ENCODE measurements around the gene PHACTR3. TPM values are rescaled to one million over a fixed set of nuclear protein-coding genes. Genes with fewer than 3 reads are reported as not detected.
"Not testable (repeated sequence)": the region's sequence is repeated elsewhere in the genome, so short reads cannot be mapped to it uniquely, and the experiment has no call there.

The PHACTR3 gene
- total RNA-seq, 3 donors from 2014 or later: 0.11 TPM; not detected in 2

DNA sequence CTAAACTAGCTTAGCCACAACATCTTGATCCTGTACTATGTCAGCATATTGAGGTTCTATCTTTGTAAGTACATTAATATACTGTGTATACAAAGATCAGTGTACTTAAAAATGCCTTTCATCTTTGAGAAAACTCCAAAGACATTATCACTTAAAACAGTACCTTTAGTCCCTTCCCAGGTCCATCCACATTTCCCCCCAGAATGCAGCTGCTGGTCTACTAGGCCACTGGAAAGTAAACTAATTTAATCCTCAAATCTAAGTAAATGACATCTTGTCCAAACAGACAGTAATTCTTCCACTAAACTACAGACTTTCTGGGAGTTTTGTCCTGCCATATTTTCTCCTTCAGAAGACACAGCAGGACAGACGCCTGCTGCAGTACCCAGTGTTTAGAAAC is 260.4 kb downstream of the PHACTR3 start:
- no peaks in the 10 kb centered on the region for H3K27me3 Mint-ChIP-seq (ENCODE audit: low read depth)
- no peaks in the 10 kb centered on the region for H3K9me3 Mint-ChIP-seq
- ATAC-seq (no peak), DNase-seq (no peak)
- H3K4me1 Mint-ChIP-seq (ENCODE audit: low read depth): no peaks in the 10 kb centered on the region
- H3K36me3 Mint-ChIP-seq (ENCODE audit: insufficient read depth): peaks cover 3% of the 10 kb centered on the region
- H3K4me3 Mint-ChIP-seq: no peak overlapping the region

DNA sequence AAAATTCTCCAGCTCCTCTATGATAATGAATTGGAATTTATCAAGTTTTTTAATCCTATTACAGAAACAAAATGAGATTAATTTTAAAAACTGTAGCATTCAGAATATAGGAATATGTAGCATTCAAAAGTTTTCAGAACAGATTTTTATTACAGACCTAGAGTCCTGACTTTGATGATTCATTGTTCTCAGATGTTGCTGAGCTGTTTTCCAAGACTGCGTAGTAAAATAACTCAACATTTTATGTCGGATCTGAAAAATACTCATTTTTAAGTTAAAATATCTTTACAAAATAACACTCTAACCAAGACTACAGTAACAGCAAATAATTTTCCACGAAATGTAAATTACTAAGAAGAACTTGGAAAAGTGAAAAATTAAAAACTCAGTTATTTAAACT is 262.0 kb downstream of the PHACTR3 start:
- Mint-ChIP-seq H3K4me3 (no peak overlapping the region), H3K9me3 (no peaks in the 10 kb centered on the region), H3K36me3 (ENCODE audit: insufficient read depth) (no peaks in the 10 kb centered on the region), H3K27me3 (ENCODE audit: low read depth) (no peaks in the 10 kb centered on the region), H3K4me1 (ENCODE audit: low read depth) (no peaks in the 10 kb centered on the region)
- DNase-seq (no peak), ATAC-seq (no peak)

DNA sequence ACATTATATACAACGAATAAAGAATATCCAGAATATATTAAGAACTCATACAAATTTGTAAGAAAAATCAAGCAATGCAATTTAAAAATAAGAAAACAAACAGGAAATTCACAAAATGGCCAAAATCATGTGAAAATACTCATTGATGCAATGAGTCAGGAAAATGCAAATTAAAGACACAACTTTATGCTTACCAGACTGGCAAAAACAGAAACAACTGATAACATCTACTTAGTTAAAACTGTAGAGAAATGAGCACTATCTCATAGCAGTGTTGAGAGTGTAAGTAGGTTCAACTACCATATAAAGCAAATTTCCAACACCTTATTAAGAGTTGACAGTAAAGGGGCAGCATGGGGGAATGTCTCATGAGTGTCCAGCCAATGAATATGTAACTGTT is 266.8 kb downstream of the PHACTR3 start:
- no peak for DNase-seq
- no peak overlapping the region for H3K4me3 Mint-ChIP-seq

DNA sequence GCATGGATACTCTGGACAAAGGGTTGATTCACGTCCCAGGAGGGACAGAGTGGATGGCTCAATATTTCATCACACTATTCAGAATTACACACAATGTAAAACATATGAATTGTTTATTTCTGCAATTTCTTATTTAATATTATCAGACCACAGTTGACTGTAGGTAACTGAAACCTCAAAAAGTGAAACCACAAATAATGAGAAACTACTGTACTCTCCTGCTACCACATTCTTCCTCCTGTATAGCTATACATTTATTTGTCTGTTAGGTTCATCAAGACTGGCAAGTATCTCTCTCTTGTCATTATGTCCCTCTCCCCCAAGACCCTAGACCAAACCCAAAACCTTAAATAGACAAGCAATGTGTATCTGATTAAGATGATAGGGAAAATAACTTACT is 269.1 kb downstream of the PHACTR3 start:
- Mint-ChIP-seq H3K36me3 (ENCODE audit: insufficient read depth) (peaks cover 3% of the 10 kb centered on the region), H3K4me3 (no peak overlapping the region), H3K9me3 (no peaks in the 10 kb centered on the region), H3K27me3 (ENCODE audit: low read depth) (no peaks in the 10 kb centered on the region), H3K4me1 (ENCODE audit: low read depth) (no peaks in the 10 kb centered on the region)
- ATAC-seq: no peak
- no peak for DNase-seq

More for the DNA sequence above, 266.8 kb downstream of the PHACTR3 start:
- no peak for ATAC-seq
- Mint-ChIP-seq H3K9me3 (no peaks in the 10 kb centered on the region), H3K4me1 (ENCODE audit: low read depth) (no peaks in the 10 kb centered on the region), H3K27me3 (ENCODE audit: low read depth) (no peaks in the 10 kb centered on the region), H3K36me3 (ENCODE audit: insufficient read depth) (peaks cover 1% of the 10 kb centered on the region)

DNA sequence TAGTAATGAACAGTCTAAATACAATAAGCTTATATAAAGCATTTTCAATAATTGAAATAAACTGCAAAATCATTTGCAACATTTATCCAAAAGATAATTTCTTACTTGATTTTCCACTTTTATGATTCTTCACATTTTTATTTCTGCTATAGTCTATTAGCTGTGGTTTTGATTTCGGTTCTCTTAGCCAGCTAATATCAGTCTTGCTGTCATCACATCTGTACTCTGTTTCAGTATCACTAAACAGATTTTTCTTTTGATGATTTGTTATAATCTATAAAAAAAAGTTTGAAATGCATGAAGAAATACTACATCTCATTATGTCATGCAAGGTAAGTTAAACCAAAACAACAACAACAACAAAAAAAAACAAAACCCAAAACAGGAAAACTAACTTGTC is 275.9 kb downstream of the PHACTR3 start:
- H3K36me3 Mint-ChIP-seq (ENCODE audit: insufficient read depth): peaks cover 8% of the 10 kb centered on the region
- no peak for ATAC-seq
- no peaks in the 10 kb centered on the region for H3K9me3 Mint-ChIP-seq
- no peak overlapping the region for H3K4me3 Mint-ChIP-seq
- no peaks in the 10 kb centered on the region for H3K27me3 Mint-ChIP-seq (ENCODE audit: low read depth)
- no peaks in the 10 kb centered on the region for H3K4me1 Mint-ChIP-seq (ENCODE audit: low read depth)
- no peak for DNase-seq

DNA sequence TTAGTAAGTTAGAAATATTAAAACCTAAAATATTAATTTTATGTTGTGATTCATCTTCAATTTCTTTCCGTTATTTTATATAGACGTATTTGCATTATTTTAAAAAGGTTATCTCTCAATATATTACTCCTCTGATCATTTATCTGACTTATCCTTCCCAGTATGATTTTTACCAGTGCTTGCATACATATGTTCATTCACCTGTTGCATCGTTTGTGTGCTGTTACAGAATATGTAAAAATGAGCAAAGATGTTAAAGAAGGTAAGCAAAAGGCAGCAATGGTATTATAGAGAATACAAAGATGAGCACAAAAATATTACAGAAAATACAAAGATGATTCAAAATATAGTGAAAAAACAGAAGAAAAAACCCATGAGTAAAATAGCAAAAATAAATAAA is 280.2 kb downstream of the PHACTR3 start:
- peaks cover 3% of the 10 kb centered on the region for H3K36me3 Mint-ChIP-seq (ENCODE audit: insufficient read depth)
- no peak for ATAC-seq
- no peaks in the 10 kb centered on the region for H3K27me3 Mint-ChIP-seq (ENCODE audit: low read depth)
- no peak overlapping the region for H3K4me3 Mint-ChIP-seq
- no peak for DNase-seq
- H3K9me3 Mint-ChIP-seq: no peaks in the 10 kb centered on the region
- H3K4me1 Mint-ChIP-seq (ENCODE audit: low read depth): no peaks in the 10 kb centered on the region

DNA sequence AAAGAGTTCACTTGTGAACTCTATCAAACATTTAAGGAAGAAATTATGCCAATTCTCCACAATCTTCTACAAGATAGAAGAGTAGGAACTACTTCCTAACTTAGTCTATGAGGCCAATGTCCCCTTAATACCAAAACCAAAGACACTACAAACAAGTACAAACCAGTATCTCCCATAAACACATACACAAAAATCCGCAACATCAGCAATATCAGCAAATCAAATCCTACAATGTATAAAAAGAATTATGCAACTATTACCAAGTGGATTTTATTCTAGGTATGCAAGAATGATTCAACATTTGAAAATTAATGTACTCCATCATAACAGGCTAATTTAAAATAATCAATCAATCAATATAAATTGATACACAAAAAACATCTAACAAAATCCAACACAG is 283.7 kb downstream of the PHACTR3 start:
- Mint-ChIP-seq H3K9me3 (no peaks in the 10 kb centered on the region), H3K36me3 (ENCODE audit: insufficient read depth) (peaks cover 3% of the 10 kb centered on the region), H3K4me1 (ENCODE audit: low read depth) (peaks cover 2% of the 10 kb centered on the region), H3K4me3 (no peak overlapping the region), H3K27me3 (ENCODE audit: low read depth) (no peaks in the 10 kb centered on the region)
- ATAC-seq: no peak
- DNase-seq: no peak

DNA sequence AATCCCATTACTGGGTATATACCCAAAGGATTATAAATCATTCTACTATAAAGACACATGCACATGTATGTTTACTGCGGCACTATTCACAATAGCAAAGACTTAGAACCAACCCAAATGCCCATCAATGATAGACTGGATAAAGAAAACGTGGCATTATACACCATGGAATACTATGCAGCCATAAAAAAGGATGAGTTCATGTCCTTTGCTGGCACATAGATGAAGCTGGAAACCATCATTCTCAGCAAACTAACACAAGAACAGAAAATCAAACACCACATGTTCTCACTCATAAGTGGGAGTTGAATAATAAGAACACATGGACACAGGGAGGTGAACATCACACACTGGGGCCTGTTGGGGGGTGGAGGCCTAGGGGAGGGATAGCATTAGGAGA is 285.7 kb downstream of the PHACTR3 start:
- not testable (repeated sequence) for DNase-seq; H3K27me3 Mint-ChIP-seq (ENCODE audit: low read depth); H3K9me3 Mint-ChIP-seq; H3K36me3 Mint-ChIP-seq (ENCODE audit: insufficient read depth); H3K4me1 Mint-ChIP-seq (ENCODE audit: low read depth); ATAC-seq; H3K4me3 Mint-ChIP-seq

DNA sequence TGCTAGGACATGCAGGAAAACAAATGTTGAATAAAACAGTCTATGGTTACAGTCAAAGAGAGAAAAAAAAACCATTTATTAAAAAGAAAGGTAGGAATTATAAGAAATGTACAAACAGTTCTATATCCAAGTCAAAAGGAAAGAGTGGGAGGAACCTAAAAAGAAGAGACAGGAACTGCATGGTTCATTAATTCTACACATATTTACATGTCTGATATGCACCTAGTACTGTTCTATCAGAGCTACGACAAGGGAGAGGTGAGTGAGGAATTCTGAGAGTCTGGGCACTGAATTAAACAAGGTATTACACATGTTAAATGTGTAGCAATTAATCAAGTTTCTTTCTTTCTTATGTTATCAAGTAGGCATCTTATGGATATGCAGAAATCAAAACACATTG is 287.2 kb downstream of the PHACTR3 start:
- peaks cover 2% of the 10 kb centered on the region for H3K4me1 Mint-ChIP-seq (ENCODE audit: low read depth)
- no peak for ATAC-seq

DNA sequence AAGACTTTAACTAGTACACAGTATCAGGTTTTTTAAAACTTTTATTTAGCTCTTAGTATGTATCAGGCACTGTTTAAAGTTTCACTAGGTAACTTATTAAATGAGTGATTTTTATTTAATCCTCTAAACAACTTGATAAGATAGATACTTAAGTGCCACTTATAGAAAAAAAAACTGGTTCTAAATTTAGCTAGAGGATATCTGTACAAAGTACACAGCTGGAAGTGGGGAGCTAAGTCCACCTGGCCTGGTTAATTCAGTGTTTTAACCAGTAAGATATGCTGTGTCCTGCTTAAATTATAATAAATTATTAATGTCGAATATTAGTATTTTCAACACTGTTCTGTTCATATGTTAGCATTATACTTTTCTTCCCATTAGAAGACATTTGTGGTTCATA is 291.6 kb downstream of the PHACTR3 start:
- no peak overlapping the region for H3K4me3 Mint-ChIP-seq
- no peak for DNase-seq
- H3K9me3 Mint-ChIP-seq: no peaks in the 10 kb centered on the region
- no peak for ATAC-seq
- H3K27me3 Mint-ChIP-seq (ENCODE audit: low read depth): peaks cover 7% of the 10 kb centered on the region
- peaks cover 3% of the 10 kb centered on the region for H3K36me3 Mint-ChIP-seq (ENCODE audit: insufficient read depth)
- no peaks in the 10 kb centered on the region for H3K4me1 Mint-ChIP-seq (ENCODE audit: low read depth)

More for the DNA sequence above, 287.2 kb downstream of the PHACTR3 start:
- DNase-seq: no peak
- Mint-ChIP-seq H3K27me3 (ENCODE audit: low read depth) (no peaks in the 10 kb centered on the region), H3K4me3 (no peak overlapping the region), H3K9me3 (no peaks in the 10 kb centered on the region), H3K36me3 (ENCODE audit: insufficient read depth) (no peaks in the 10 kb centered on the region)

Data from activated T-cell treated with anti-CD3 and anti-CD28 coated beads, Interleukin-2, amount 50 U/mL, for 4 hours (primary cell).